H1 (cell line): ENCODE data around the gene NHP2. TPM values are rescaled to one million over a fixed set of nuclear protein-coding genes. Genes with fewer than 3 reads are reported as not detected.

Experiments used
- CTCF ChIA-PET: fragments of 300-600 bp; sonication (Branson Sonifier 250); formaldehyde crosslinking; loops from one replicate; lab custom pipeline; 2021; ENCODE audit not compliant: partially characterized antibody; lab: Charles Lee
- POLR2A ChIA-PET: fragments of 300-600 bp; sonication (Branson Sonifier 250); formaldehyde crosslinking; loops from one replicate; lab custom pipeline; 2021; ENCODE audit warnings: inconsistent platforms; ENCODE audit not compliant: partially characterized antibody; lab: Charles Lee
- DNase-seq, 2 experiments: peaks; one replicate each; pipeline versions ENCODE4 v3.0.0 to v3.0.0-alpha.2; 2010 to 2022; ENCODE audit warnings: low spot score in 2 of 2, low read depth in 1 of 2, mixed read lengths in 1 of 2
- FAIRE-seq: peaks from 2 replicates; lab custom pipeline; 2011; peaks lifted over from hg19 to GRCh38; lab: Jason Lieb, UNC
- H2AFZ ChIP-seq: 2 replicates; pipeline ENCODE4 v1.8.1; 2012; ENCODE audit warnings: low read length, inconsistent platforms
- H2AK5ac ChIP-seq: 2 replicates; pipeline ENCODE4 v1.6.1; 2013; ENCODE audit warnings: low read depth, low read length
- H2BK120ac ChIP-seq: replicated peaks from 2 replicates; pipeline ENCODE3; 2013; ENCODE audit warnings: low read depth, low read length, inconsistent platforms
- H2BK12ac ChIP-seq: 2 replicates; pipeline ENCODE4 v1.6.1; 2013; ENCODE audit warnings: low read depth, low read length
- H2BK15ac ChIP-seq: 2 replicates; pipeline ENCODE4 v1.6.1; 2013; ENCODE audit warnings: low read length
- H2BK20ac ChIP-seq: 2 replicates; pipeline ENCODE4 v1.6.1; 2013; ENCODE audit warnings: low read length
- H2BK5ac ChIP-seq: 2 replicates; pipeline ENCODE4 v1.6.1; 2013; ENCODE audit warnings: low read depth, low read length
- H3K14ac ChIP-seq: 2 replicates; pipeline ENCODE4 v1.6.1; 2013; ENCODE audit warnings: inconsistent platforms; ENCODE audit not compliant: insufficient read length
- H3K18ac ChIP-seq: 2 replicates; pipeline ENCODE4 v1.6.1; 2013; ENCODE audit warnings: low read length; ENCODE audit errors: extremely low read depth
- H3K23ac ChIP-seq: 2 replicates; pipeline ENCODE4 v1.6.1; 2013; ENCODE audit warnings: inconsistent platforms; ENCODE audit not compliant: insufficient read length
- H3K23me2 ChIP-seq: 2 replicates; pipeline ENCODE4 v1.6.1; 2013; ENCODE audit warnings: low read depth, low read length
- H3K27ac ChIP-seq: 2 replicates; pipeline ENCODE4 v1.6.1; 2011; ENCODE audit warnings: low read depth, low read length, inconsistent platforms
- H3K27me3 ChIP-seq, 4 experiments: replicated peaks in 1 of 4; 1 replicate in 1 of 4; 2 replicates in 3 of 4; pipeline versions ENCODE4 v1.6.1 to v1.8.1; 2011 to 2013; ENCODE audit warnings: low read length in 3 of 4, mild to moderate bottlenecking in 3 of 4, inconsistent platforms in 2 of 4, mixed read lengths in 2 of 4, moderate library complexity in 1 of 4; ENCODE audit not compliant: control insufficient read depth in 3 of 4, insufficient read depth in 3 of 4; ENCODE audit errors: extremely low read depth in 1 of 4
- H3K36me3 ChIP-seq, 4 experiments: 2 replicates each; pipeline versions ENCODE4 v1.6.1 to v1.8.1; 2011 to 2013; ENCODE audit warnings: mild to moderate bottlenecking in 4 of 4, low read length in 3 of 4, moderate library complexity in 2 of 4, control low read depth in 1 of 4, inconsistent platforms in 1 of 4; ENCODE audit not compliant: insufficient read depth in 4 of 4, control insufficient read depth in 2 of 4
- H3K4ac ChIP-seq: replicated peaks from 2 replicates; pipeline ENCODE3; 2013; ENCODE audit warnings: low read length, low read depth, mixed read lengths, inconsistent platforms; ENCODE audit not compliant: insufficient read length
- H3K4me1 ChIP-seq, 4 experiments: replicated peaks in 1 of 4; 1 replicate in 1 of 4; 2 replicates in 3 of 4; pipeline versions ENCODE4 v1.6.1 to v1.8.1; 2011 to 2013; ENCODE audit warnings: low read length in 3 of 4, inconsistent platforms in 2 of 4, mixed read lengths in 1 of 4; ENCODE audit not compliant: insufficient read depth in 4 of 4, control insufficient read depth in 3 of 4
- H3K4me2 ChIP-seq, 2 experiments: 2 replicates each; pipeline versions ENCODE4 v1.6.1 to v1.8.1; 2011 to 2013; ENCODE audit warnings: low read depth in 2 of 2, low read length in 2 of 2, control low read depth in 1 of 2, inconsistent platforms in 1 of 2, mild to moderate bottlenecking in 1 of 2; ENCODE audit not compliant: insufficient read depth in 1 of 2
- H3K4me3 ChIP-seq, 4 experiments: fragments of 200-600, 300-600 bp in 1 of 4; sonication (generic), shearing (Covaris generic), sonication (Bioruptor Twin) in 1 of 4; 2 replicates each; pipeline versions ENCODE4 v1.5.1 to v1.8.1; 2011 to 2016; ENCODE audit warnings: low read length in 4 of 4, low read depth in 3 of 4, control low read depth in 2 of 4, inconsistent platforms in 2 of 4, mild to moderate bottlenecking in 2 of 4, mixed read lengths in 1 of 4, moderate library complexity in 1 of 4; ENCODE audit not compliant: insufficient read depth in 2 of 4; ENCODE audit errors: extremely low read depth in 1 of 4
- H3K56ac ChIP-seq: replicated peaks from 2 replicates; pipeline ENCODE3; 2013; ENCODE audit warnings: low read depth, mild to moderate bottlenecking, mixed read lengths, low read length, inconsistent platforms; ENCODE audit not compliant: insufficient read length
- H3K79me1 ChIP-seq: 2 replicates; pipeline ENCODE4 v1.6.1; 2013; ENCODE audit warnings: low read depth, low read length, control low read depth
- H3K79me2 ChIP-seq, 2 experiments: 2 replicates each; pipeline versions ENCODE4 v1.6.1 to v1.8.1; 2012 to 2013; ENCODE audit warnings: low read length in 2 of 2, mild to moderate bottlenecking in 2 of 2, inconsistent platforms in 1 of 2; ENCODE audit not compliant: insufficient read depth in 2 of 2, control insufficient read depth in 1 of 2
- H3K9ac ChIP-seq, 4 experiments: replicated peaks in 1 of 4; 1 replicate in 1 of 4; 2 replicates in 3 of 4; pipeline versions ENCODE4 v1.6.1 to v1.8.1; 2011 to 2013; ENCODE audit warnings: low read depth in 3 of 4, low read length in 3 of 4, control low read depth in 2 of 4, mild to moderate bottlenecking in 2 of 4, moderate library complexity in 2 of 4, inconsistent platforms in 1 of 4; ENCODE audit errors: extremely low read depth in 1 of 4
- H3K9me3 ChIP-seq, 2 experiments: 2 replicates each; pipeline versions ENCODE4 v1.6.1 to v1.8.1; 2012 to 2013; ENCODE audit warnings: mild to moderate bottlenecking in 2 of 2, moderate library complexity in 2 of 2, control low read depth in 1 of 2, inconsistent platforms in 1 of 2, low read depth in 1 of 2, low read length in 1 of 2, mixed read lengths in 1 of 2; ENCODE audit not compliant: insufficient read depth in 2 of 2
- H4K20me1 ChIP-seq, 2 experiments: replicated peaks in 1 of 2; 2 replicates each; pipeline versions ENCODE3 to v1.8.1; 2011 to 2013; ENCODE audit warnings: inconsistent platforms in 2 of 2, low read length in 2 of 2, mild to moderate bottlenecking in 1 of 2; ENCODE audit not compliant: insufficient read depth in 2 of 2, control insufficient read depth in 1 of 2
- H4K5ac ChIP-seq: 2 replicates; pipeline ENCODE4 v1.6.1; 2013; ENCODE audit warnings: low read length, low read depth, mixed read lengths, inconsistent platforms; ENCODE audit not compliant: insufficient read length
- H4K8ac ChIP-seq: 2 replicates; pipeline ENCODE4 v1.8.0; 2013; ENCODE audit warnings: mild to moderate bottlenecking, moderate library complexity, low read length, inconsistent platforms; ENCODE audit not compliant: insufficient read depth; ENCODE audit errors: extremely low read depth
- H4K91ac ChIP-seq: replicated peaks from 2 replicates; pipeline ENCODE3; 2013; ENCODE audit warnings: low read length, mixed read lengths, inconsistent platforms; ENCODE audit not compliant: insufficient read length
- CBX8 ChIP-seq: fragments of 300-800, 300-1000 bp; sonication (generic); IDR thresholded peaks from 2 replicates; pipeline ENCODE4 v1.7.1; 2016; ENCODE audit warnings: low read depth, low read length, borderline replicate concordance
- CTBP2 ChIP-seq: IDR thresholded peaks from 2 replicates; pipeline ENCODE4 v1.7.0; 2011; ENCODE audit warnings: borderline replicate concordance, mild to moderate bottlenecking, moderate library complexity, mixed read lengths, low read length; ENCODE audit not compliant: insufficient read depth, insufficient read length
- CTCF ChIP-seq, 3 experiments: IDR thresholded peaks; 1 replicate in 2 of 3; 2 replicates in 1 of 3; pipeline versions ENCODE4 v1.5.1 to v1.6.1; 2011; ENCODE audit warnings: low read length in 3 of 3, mild to moderate bottlenecking in 3 of 3, inconsistent platforms in 2 of 3, low read depth in 1 of 3, moderate library complexity in 1 of 3; ENCODE audit not compliant: insufficient read depth in 1 of 3; ENCODE audit errors: control extremely low read depth in 1 of 3
- FOSL1 ChIP-seq: IDR thresholded peaks from 2 replicates; pipeline ENCODE4 v1.6.1; 2011; ENCODE audit warnings: mild to moderate bottlenecking, low read depth, low read length, moderate library complexity; ENCODE audit not compliant: insufficient read depth
- GABPA ChIP-seq: IDR thresholded peaks from 2 replicates; pipeline ENCODE4 v1.6.1; 2011; ENCODE audit warnings: mild to moderate bottlenecking, low read length, moderate library complexity, borderline replicate concordance; ENCODE audit not compliant: insufficient read depth
- POLR2A ChIP-seq, 2 experiments: IDR thresholded peaks; 1 replicate in 1 of 2; 2 replicates in 1 of 2; pipeline ENCODE4 v1.6.1; 2011; ENCODE audit warnings: low read depth in 2 of 2, low read length in 2 of 2, mild to moderate bottlenecking in 2 of 2; ENCODE audit errors: control extremely low read depth in 1 of 2
- TCF12 ChIP-seq: IDR thresholded peaks from 2 replicates; pipeline ENCODE4 v1.6.1; 2011; ENCODE audit warnings: low read depth, mild to moderate bottlenecking, low read length
- WGBS, 2 experiments: shearing (Covaris generic) in 1 of 2; methylation state at CpG; one replicate each; pipeline versions ENCODE4 v1.1.6 to v1.1.7; 2013 to 2015; ENCODE audit warnings: low lambda C conversion rate in 2 of 2, mixed read lengths in 2 of 2, inconsistent platforms in 1 of 2, low coverage in 1 of 2, missing lambda C conversion rate in 1 of 2; ENCODE audit not compliant: insufficient replicate concordance in 2 of 2, insufficient coverage in 1 of 2, insufficient read length in 1 of 2; ENCODE audit errors: extremely low coverage in 1 of 2, missing lambda C conversion rate in 1 of 2; 5-methylcytosine and 5-hydroxymethylcytosine counted together
- polyA plus RNA-seq, 7 experiments: library from polyadenylated mRNA; depleted of rRNA in 3 of 7; stranded (reverse) in 5 of 7; unstranded in 2 of 7; fragments of >200 nt in 5 of 7; fragments of 200-250 nt in 2 of 7; gene quantifications; 1 replicate in 5 of 7; 2 replicates in 1 of 7; 4 replicates in 1 of 7; pipeline versions ENCODE4 v1.2.1 to v1.2.3, GENCODE V29; 2011 to 2013; ENCODE audit warnings: missing spikeins in 2 of 7, mixed read lengths in 2 of 7
- total RNA-seq: library from RNA; stranded (reverse); fragmentation: NEBNext Ultra II Directional; extraction: Animal tissue kit (Norgen Biotek cat#: 25700); gene quantifications from 2 replicates; pipeline ENCODE4 v1.2.1, GENCODE V29; 2021

Gene NHP2
- total and polyA plus RNA-seq, 2 of the 8 experiments (the other 6 are each of a cell fraction or from before 2014, with no cell fraction given): 241 to 263 TPM

DNA sequence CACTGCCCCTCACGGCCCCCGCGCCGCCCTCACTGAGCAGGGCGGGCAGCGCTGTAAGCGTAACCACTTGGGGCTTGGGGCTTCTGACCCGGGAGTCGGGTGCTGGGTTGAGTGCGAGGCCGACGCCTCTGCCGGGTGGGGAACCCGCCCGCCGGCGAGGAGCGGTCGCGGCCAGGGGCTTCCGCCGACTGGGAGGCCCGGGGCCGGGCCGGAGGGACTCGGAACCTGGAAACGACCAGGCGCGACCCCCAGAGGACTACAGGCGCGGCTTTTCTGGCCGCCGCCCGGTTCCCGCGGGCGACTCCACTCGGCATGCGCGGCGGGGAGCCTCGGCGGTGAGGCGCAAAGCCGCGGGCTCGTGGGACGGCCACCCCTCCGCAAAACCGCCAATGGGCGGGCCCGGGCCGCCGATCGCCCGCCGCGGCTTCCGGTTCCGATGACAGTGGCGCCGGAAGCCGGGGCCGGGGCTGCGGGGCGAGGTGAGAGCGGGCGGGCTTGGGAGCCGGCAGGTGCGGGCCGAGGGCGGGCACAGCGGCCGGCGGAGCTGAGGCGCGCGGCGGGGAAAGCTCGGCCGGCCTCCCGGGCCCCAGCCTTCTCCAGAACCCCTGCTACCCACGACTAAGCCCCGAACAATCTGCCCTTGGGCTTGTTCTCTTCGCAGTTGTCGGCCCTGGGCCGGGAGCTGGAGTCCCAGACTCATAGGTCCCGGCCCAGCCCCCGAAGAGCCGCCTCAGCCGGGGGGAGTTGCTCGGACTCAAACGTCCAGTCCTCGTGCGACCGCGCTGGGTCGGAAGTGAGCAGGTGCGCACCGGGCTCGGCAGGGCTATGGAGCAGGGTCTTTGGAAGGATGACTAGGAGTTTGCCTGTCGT is 22.9 kb downstream of the NHP2 start, which contains the start of gene RMND5B:
Gene RMND5B, plus strand, starts transcription at position 439 of the 870 bp plus-strand sequence. CDS start 7,106 bp downstream, outside the sequence.
- WGBS, 2 experiments: 2% methylated on average over 80 of the region's 102 CpGs; no CpG with 5 or more reads in 1 of the 2 experiments
- peak; percentile 86 for TF ChIP-seq GABPA
- no peak for TF ChIP-seq CBX8
- peak in 1 of 3 experiments; percentile 11; a peak in 1 of 4 replicates for TF ChIP-seq CTCF (IDR thresholded peaks at IDR 0.05; ENCODE audit: control extremely low read depth in 1 of 3, insufficient read depth in 1 of 3, low read depth in 1 of 3, low read length in 3 of 3)
- 0 out of 2 replicates have a peak, but pooled peaks have one; percentile 29 for TF ChIP-seq TCF12
- no peak for TF ChIP-seq FOSL1
- TF ChIP-seq POLR2A (IDR thresholded peaks at IDR 0.05; ENCODE audit: control extremely low read depth in 1 of 2, low read depth in 2 of 2, low read length in 2 of 2): peak in 1 of 2 experiments; percentile 79; a peak in 2 of 3 replicates
- no peak for TF ChIP-seq CTBP2

More for the DNA sequence above, 22.9 kb downstream of the NHP2 start, which contains the start of gene RMND5B:
- Histone ChIP-seq H3K36me3 (peaks cover 2 to 22% (median 10%) of the 10 kb centered on the region in 4 experiments; a peak in 5 of 8 replicates), H3K9ac (peak within 1 kb of the TSS; percentile 45 to 94 (median 77)), H2BK5ac (peak within 1 kb of the TSS; percentile 50), H3K4me1 (peaks cover 4 to 17% (median 13%) of the 10 kb centered on the region in 4 experiments), H4K91ac (peak within 1 kb of the TSS; percentile 44), H3K56ac (peak within 1 kb of the TSS; percentile 92), H4K8ac (peak within 1 kb of the TSS; percentile 90), H3K4ac (peak within 1 kb of the TSS; percentile 97), H3K4me2 (peak within 1 kb of the TSS; percentile 73 to 92), H3K79me1 (peaks cover 11% of the 10 kb centered on the region), H2BK120ac (peak within 1 kb of the TSS; percentile 61), H3K27ac (peak within 1 kb of the TSS; percentile 86), H4K5ac (peak within 1 kb of the TSS; percentile 89), H2BK12ac (no peak within 1 kb of the TSS; the same call in 1 of the 2 replicates), H3K23me2 (peaks cover 5% of the 10 kb centered on the region; the same call in 1 of the 2 replicates), H2AFZ (no peak within 1 kb of the TSS), H3K79me2 (peaks cover 4 to 42% of the 10 kb centered on the region in 2 experiments; a peak in 3 of 4 replicates), H2BK15ac (no peak within 1 kb of the TSS), H3K14ac (no peak within 1 kb of the TSS), H3K23ac (no peak within 1 kb of the TSS), H2BK20ac (no peak within 1 kb of the TSS), H3K9me3 (no peaks in the 10 kb centered on the region), H3K18ac (peak within 1 kb of the TSS; percentile 88), H4K20me1 (peaks cover 0 to 8% of the 10 kb centered on the region in 2 experiments), H2AK5ac (no peak within 1 kb of the TSS), H3K27me3 (no peaks in the 10 kb centered on the region), H3K4me3 (peak within 1 kb of the TSS; percentile 72 to 95 (median 78))
- FAIRE-seq (no peak), DNase-seq (peak in 1 of 2 experiments; percentile 87)
- ChIA-PET POLR2A (interaction anchor here (1.0 to 40.7 kb wide), 8 partner anchors 3 to 86 kb away, joined by 3 to 1250 read pairs (median 60); partner anchors contain the start of genes N4BP3, NHP2 and RMND5B), CTCF (interaction anchor here (0.9 to 9.2 kb wide), 5 partner anchors 11 to 55 kb away, joined by 4 to 125 read pairs (median 8); partner anchors contain the start of gene N4BP3)
